ENCODE data around the gene ANK3.

The ANK3 gene

DNA sequence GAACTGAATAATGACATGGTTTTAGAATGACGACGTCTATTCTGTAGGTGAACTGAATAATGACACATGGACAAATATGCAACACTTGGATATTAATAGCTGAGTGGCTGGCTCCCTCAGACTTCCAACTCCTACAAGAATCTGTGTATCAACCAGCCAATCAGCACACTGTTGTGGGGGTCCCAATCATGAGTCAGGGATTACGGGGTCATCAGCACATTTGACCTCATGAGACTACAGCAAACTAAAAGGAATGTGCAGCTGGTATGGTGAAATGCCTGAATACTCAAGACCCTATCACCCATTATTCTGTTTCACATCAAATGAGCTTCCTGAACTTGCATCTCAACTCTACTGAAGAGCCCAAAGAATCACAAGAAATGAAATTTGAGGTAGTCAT, 192.5 kb downstream of the ANK3 start:
- in situ Hi-C loops (cut with HindIII; ENCODE audit: low sequenced_read_pairs): no loop called here
- TF ChIP-seq, protein P1, sequence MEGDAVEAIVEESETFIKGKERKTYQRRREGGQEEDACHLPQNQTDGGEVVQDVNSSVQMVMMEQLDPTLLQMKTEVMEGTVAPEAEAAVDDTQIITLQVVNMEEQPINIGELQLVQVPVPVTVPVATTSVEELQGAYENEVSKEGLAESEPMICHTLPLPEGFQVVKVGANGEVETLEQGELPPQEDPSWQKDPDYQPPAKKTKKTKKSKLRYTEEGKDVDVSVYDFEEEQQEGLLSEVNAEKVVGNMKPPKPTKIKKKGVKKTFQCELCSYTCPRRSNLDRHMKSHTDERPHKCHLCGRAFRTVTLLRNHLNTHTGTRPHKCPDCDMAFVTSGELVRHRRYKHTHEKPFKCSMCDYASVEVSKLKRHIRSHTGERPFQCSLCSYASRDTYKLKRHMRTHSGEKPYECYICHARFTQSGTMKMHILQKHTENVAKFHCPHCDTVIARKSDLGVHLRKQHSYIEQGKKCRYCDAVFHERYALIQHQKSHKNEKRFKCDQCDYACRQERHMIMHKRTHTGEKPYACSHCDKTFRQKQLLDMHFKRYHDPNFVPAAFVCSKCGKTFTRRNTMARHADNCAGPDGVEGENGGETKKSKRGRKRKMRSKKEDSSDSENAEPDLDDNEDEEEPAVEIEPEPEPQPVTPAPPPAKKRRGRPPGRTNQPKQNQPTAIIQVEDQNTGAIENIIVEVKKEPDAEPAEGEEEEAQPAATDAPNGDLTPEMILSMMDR (IDR thresholded peaks at IDR 0.05; ENCODE audit: low read depth, low read length, missing control alignments): no peak
- DNase-seq (ENCODE audit: low read depth): no peak
- H3K4me3 ChIP-seq (ENCODE audit: low read depth, low read length): no peak overlapping the region

DNA sequence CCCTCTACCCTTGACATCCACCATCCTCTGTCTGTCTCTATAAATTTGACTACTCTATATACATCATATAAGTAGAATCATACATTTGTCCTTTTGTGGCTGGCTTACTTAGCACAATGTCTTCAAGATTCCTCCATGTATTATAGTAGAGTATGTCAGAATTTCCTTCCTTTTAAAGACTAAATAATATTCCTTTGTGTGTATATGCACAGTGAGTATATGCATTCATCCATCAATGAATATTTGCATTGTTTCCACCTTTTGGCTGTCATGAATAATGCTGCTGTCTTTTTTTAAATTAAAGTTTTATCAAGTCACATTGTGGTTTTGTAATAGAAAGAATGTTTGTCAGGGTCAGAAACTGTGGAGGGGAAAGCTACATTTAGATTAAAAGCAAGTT, 195.3 kb downstream of the ANK3 start:
- no peak overlapping the region for H3K4me3 ChIP-seq (ENCODE audit: low read depth, low read length)
- in situ Hi-C loops (cut with HindIII; ENCODE audit: low sequenced_read_pairs): no loop called here
- DNase-seq (ENCODE audit: low read depth): no peak
- TF ChIP-seq, protein P1 (IDR thresholded peaks at IDR 0.05; ENCODE audit: low read depth, low read length, missing control alignments): no peak

DNA sequence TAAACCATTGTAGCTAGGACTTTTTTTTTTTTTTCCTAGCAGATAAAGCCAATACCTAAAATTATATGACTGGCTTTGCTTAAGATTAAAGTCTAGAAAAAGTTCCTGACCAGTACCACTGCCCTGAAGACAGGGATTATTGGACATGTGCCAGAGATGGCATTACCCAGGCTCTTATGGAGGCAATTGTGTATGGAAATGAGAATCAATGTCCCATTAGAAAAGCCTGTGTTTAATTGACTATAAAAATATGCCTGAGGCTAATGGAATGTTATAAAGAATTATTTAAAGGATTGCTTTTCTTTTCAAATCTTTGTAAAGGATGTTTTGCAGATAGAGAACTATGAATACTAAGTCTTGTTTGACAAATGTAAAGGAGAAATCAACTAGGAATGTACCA, 196.7 kb downstream of the ANK3 start:
- no peak for DNase-seq (ENCODE audit: low read depth)
- in situ Hi-C loops (cut with HindIII; ENCODE audit: low sequenced_read_pairs): no loop called here
- TF ChIP-seq, protein P1 (IDR thresholded peaks at IDR 0.05; ENCODE audit: low read depth, low read length, missing control alignments): no peak
- H3K4me3 ChIP-seq (ENCODE audit: low read depth, low read length): no peak overlapping the region

DNA sequence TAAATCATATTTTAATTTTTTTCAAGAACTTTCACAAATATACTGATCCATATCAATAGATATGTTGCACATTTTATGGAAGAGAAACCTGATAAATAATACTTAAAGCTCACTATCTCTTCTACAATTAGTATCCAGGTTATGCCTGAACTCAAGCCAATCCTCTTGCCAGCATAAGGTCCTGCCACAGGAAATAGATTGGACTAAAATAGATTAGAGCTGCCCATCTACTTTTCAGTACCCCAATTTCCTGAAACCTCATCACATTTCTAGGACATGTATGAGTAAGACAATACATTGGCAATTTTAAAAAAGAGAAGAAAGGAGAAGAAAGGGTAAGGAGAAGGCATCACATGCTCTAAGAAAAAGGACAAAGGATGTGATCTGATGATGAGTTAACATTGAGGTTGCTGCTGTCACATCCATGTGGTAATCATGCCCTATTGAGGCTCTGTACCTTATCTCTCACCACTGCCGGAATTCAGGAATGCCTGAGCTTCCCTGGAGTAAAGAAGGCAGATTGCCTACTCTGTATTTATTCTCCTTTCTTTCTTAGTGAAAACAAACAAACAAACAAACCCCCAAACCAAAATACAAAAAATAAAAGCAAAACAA, 199.7 kb downstream of the ANK3 start:
- no peak overlapping the region for H3K4me3 ChIP-seq (ENCODE audit: low read depth, low read length)
- no peak for DNase-seq (ENCODE audit: low read depth)
- in situ Hi-C loops (cut with HindIII; ENCODE audit: low sequenced_read_pairs): no loop called here
- TF ChIP-seq, protein P1 (IDR thresholded peaks at IDR 0.05; ENCODE audit: low read depth, low read length, missing control alignments): no peak

DNA sequence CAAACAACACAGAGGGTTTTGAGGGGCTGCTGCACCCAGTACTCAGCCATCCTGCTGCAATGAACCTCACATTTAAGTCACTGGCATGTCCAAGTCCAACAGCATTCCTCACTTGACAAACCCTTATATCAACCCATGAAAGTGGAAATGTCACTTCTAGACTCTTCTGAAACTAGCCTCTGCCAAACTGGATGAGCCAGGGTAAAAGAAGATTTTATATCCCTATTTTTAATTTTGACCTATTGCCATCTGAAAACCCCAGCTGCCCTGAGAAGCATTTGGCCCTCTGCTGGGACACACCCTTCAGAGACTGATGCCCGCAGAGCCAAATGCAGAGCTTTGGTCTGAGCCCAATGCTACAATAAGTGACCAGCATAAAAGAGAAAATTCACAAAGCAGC, 201.1 kb downstream of the ANK3 start:
- no peak for DNase-seq (ENCODE audit: low read depth)
- no peak overlapping the region for H3K4me3 ChIP-seq (ENCODE audit: low read depth, low read length)
- TF ChIP-seq, protein P1 (IDR thresholded peaks at IDR 0.05; ENCODE audit: low read depth, low read length, missing control alignments): no peak
- in situ Hi-C loops (cut with HindIII; ENCODE audit: low sequenced_read_pairs): no loop called here

DNA sequence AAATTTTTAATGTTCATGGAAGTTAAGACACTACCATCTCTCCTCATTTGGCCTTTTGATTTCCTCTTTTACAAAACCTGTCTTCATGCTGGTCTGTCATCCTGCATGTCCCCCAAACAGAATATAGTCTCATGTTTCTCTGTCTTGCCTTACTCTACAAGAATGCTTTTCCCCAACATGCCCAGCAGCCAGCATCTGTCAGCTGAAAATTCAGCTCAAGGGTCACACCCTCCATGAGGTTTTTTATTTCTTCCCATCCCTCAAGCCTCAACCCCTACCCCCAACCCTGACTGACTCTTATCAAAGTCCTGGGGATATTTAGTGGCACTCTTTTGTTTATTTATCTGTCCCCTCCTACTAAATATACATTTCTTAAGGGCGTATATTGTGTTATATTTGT, 202.0 kb downstream of the ANK3 start:
- no peak overlapping the region for H3K4me3 ChIP-seq (ENCODE audit: low read depth, low read length)
- no peak for DNase-seq (ENCODE audit: low read depth)
- TF ChIP-seq, protein P1 (IDR thresholded peaks at IDR 0.05; ENCODE audit: low read depth, low read length, missing control alignments): no peak
- in situ Hi-C loops (cut with HindIII; ENCODE audit: low sequenced_read_pairs): no loop called here

Data from astrocyte of the cerebellum (primary cell).